Fibroblast of skin of right biceps (primary cell): ENCODE results near the gene FMNL3.

Experiments used
- DNase-seq: peaks from one replicate; pipeline ENCODE4 v3.0.0-alpha.2; 2013

Gene FMNL3

DNA sequence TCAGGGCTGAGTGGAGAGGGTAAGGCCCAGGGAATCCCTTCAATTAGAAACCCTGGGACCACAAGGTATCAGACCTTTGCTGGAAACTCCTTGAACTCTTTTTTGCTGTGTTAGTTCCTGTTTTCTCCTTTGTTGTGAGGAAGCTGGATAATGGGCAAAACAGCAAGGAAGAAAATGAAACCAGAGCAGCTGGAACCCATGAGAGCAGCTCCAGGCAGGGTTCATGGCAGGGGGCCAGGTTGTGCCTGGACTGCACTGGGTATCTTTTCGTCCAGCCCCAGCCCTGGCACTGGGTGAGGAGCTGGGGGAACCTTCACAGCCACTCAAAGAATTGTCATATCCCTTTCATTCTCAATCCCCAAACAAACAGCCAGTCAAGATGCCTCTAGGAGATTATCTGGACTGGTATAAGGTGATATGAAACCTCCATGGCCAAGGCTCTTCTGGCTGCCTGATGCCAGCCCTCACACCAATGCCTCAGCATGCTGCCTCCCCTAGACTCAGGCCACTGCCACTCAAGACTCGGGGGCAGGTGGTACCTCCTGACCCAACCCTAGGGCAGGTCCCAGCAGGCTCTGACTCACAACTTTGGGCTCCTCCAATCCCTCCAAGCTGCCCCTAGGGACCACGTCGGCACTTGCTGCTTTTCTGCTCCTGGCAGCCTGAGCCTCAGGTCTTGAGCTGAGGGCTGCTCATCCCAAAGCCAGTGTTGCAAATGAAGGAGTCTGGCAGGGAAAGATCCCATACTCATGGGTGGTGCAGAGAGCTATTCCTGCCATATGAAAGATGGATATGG, 118.3 kb downstream of the FMNL3 start:
- no peak for DNase-seq

DNA sequence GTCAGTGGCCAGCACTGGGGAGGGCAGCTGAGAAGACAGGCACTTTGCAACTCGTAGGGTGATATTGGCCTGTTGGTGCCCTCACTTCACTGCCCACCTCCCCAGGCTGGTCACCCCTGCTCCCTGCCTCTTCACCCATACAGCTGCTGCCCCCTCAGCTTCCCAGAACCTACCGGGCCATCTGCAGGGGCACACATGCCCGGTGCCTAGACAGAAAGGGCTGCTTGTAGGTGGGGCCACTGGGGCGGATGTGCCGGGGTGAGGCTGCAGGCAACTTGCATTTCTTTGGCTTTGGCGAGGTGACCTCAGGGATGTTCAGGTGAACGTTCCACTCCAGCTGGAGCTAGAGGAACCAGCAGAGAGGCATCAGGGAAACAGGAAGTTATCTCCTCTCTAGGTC, 118.9 kb downstream of the FMNL3 start:
- DNase-seq = no peak

DNA sequence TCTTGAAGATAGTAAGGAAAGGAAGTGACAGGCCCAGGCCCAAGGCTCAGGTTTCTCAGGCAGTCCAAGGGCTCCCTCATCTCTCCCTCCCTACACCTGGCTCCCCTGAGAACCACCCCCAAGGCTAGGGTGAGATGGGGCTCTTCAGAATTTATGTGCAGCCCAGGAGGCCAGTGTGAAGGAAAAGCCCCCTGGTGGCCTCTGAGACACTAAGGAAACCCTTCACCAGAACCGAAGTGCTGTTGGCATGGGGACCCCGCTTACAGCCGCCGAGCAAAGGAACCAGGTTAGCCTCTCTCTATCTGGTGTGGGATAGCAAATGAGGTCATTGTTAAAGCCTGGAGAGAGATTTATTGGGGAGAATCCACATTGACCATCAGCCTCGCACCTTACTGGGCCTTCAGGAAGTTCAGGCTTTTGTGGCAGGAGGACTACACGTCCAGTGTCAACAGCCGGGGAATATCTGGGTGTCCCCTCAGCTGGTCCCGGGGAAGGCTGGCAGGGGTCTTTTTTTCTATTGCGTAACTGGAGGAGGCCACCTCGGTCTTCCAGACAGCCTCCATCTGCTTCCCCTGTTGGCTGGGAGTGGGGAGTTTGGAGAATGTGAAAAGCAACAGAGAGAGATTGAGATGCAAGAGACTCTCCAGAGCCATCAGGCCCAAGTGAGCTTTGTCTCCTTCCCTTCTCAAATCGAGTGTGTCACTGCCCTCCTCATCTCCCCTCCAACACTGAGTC, 119.9 kb downstream of the FMNL3 start:
- no peak for DNase-seq
